ENCODE measurements around the gene DMRTB1. TPM values are rescaled to one million over a fixed set of nuclear protein-coding genes. Genes with fewer than 3 reads are reported as not detected.

The DMRTB1 gene
- total and polyA plus RNA-seq, 2 of the 8 experiments (the other 6 are each of a cell fraction or from before 2014, with no cell fraction given), result 0.06 to 0.35 TPM

DNA sequence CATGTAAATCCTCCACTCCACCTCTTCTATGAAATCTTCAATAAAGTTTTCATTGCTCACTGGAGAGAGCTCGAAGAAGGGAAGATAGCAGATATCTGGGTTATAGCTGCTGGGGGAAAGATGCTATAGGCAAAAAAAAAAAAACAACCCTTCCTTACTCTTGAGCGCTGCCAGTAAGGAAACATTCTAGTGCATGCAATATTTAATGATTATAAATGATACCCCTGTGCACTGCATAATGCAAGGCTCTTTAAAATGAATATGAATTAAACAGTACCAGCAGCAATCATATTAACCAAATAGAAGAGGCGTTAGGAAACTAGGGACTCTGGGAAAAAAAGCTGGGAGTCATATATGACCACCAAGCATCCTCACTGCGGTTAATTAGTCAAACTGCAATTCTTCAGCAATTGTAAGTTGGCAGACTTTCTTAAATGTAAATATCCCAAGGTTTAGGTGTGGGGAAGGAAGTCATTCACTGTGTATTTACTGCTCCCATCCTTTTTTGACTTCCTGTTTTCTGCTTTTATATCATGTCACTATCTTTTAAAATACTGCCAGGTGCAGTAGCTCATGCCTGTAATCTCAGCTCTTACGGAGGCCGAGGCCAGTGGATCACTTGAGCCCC, 3.7 kb upstream of the DMRTB1 start:
- H3K56ac ChIP-seq (replicated peaks; ENCODE audit: insufficient read length, low read depth, low read length), result no peak overlapping the region
- WGBS, 2 experiments (ENCODE audit: extremely low coverage in 1 of 2, insufficient coverage in 1 of 2, insufficient read length in 1 of 2, insufficient replicate concordance in 2 of 2, low coverage in 1 of 2, low lambda C conversion rate in 2 of 2, missing lambda C conversion rate in 1 of 2), result 82% methylated on average over 6 of the region's 6 CpGs; no CpG with 5 or more reads in 1 of the 2 experiments
- H3K4me2 ChIP-seq (ENCODE audit: insufficient read depth in 1 of 2, low read depth in 2 of 2, low read length in 2 of 2), result no peak overlapping the region
- no peak overlapping the region for H3K4me3 ChIP-seq (ENCODE audit: extremely low read depth in 1 of 4, insufficient read depth in 2 of 4, low read depth in 3 of 4, low read length in 4 of 4)
- no peak overlapping the region for H3K27ac ChIP-seq (ENCODE audit: low read depth, low read length)
- DNase-seq (ENCODE audit: low read depth in 1 of 2, low spot score in 2 of 2) (no peak), FAIRE-seq (no peak)
- H2BK20ac ChIP-seq (ENCODE audit: low read length), result 0 out of 2 replicates have a peak overlapping the region, but pooled peaks have one; percentile 49
- no peak overlapping the region for H2AK5ac ChIP-seq (ENCODE audit: low read depth, low read length)
- no peaks in the 10 kb centered on the region for H3K79me1 ChIP-seq (ENCODE audit: low read depth, low read length)
- H2BK5ac ChIP-seq (ENCODE audit: low read depth, low read length), result no peak overlapping the region
- H3K4me1 ChIP-seq (replicated peaks in 1 of 4; ENCODE audit: control insufficient read depth in 3 of 4, insufficient read depth in 4 of 4, low read length in 3 of 4), result no peaks in the 10 kb centered on the region; a peak in 1 of 7 replicates
- H2BK15ac ChIP-seq (ENCODE audit: low read length), result no peak overlapping the region; the same call in 1 of the 2 replicates
- no peak overlapping the region for H3K18ac ChIP-seq (ENCODE audit: extremely low read depth, low read length)
- ChIA-PET CTCF (ENCODE audit: partially characterized antibody) (interaction anchor here (0.8 to 14.1 kb wide), 4 partner anchors 12 to 156 kb away, joined by 3 to 248 read pairs (median 6); no protein-coding TSS in a partner anchor), POLR2A (ENCODE audit: partially characterized antibody) (no interaction called here)
- H2BK120ac ChIP-seq (replicated peaks; ENCODE audit: low read depth, low read length), result no peak overlapping the region
- H4K91ac ChIP-seq (replicated peaks; ENCODE audit: insufficient read length, low read length), result no peak overlapping the region
- H3K4ac ChIP-seq (replicated peaks; ENCODE audit: insufficient read length, low read depth, low read length), result no peak overlapping the region
- H3K27me3 ChIP-seq (replicated peaks in 1 of 4; ENCODE audit: control insufficient read depth in 3 of 4, extremely low read depth in 1 of 4, insufficient read depth in 3 of 4, low read length in 3 of 4), result peaks cover 0 to 4% (median 0%) of the 10 kb centered on the region in 4 experiments; a peak in 1 of 7 replicates
- TF ChIP-seq TAF7 (optimal IDR thresholded peaks at IDR 0.05; ENCODE audit: borderline replicate concordance, low read depth, low read length), result no peak
- no peak for TF ChIP-seq RAD21 (IDR thresholded peaks at IDR 0.05 in 1 of 2, conservative IDR thresholded peaks at IDR 0.05 in 1 of 2; ENCODE audit: low read depth in 2 of 2, low read length in 2 of 2)
- no peak for TF ChIP-seq EP300 (IDR thresholded peaks at IDR 0.05; ENCODE audit: borderline replicate concordance in 1 of 2, low read depth in 2 of 2, low read length in 2 of 2)
- no peak for TF ChIP-seq HDAC6 (IDR thresholded peaks at IDR 0.05; ENCODE audit: low read depth, low read length)
- TF ChIP-seq SAP30 (IDR thresholded peaks at IDR 0.05; ENCODE audit: insufficient read depth, insufficient replicate concordance, low read length), result no peak
- TF ChIP-seq RFX5 (IDR thresholded peaks at IDR 0.05; ENCODE audit: borderline replicate concordance, low read depth, low read length), result no peak
- TF ChIP-seq PHF8 (conservative IDR thresholded peaks at IDR 0.05; ENCODE audit: low read depth, low read length), result no peak
- no peak for TF ChIP-seq TBP (IDR thresholded peaks at IDR 0.05; ENCODE audit: low read depth, low read length)
- TF ChIP-seq JUN (IDR thresholded peaks at IDR 0.05; ENCODE audit: low read depth, low read length), result no peak
- no peak for TF ChIP-seq EGR1 (IDR thresholded peaks at IDR 0.05; ENCODE audit: borderline replicate concordance, low read depth, low read length)
- TF ChIP-seq YY1 (IDR thresholded peaks at IDR 0.05; ENCODE audit: low read depth, low read length), result no peak
- no peak for TF ChIP-seq HDAC2 (IDR thresholded peaks at IDR 0.05; ENCODE audit: borderline replicate concordance in 1 of 2, low read depth in 2 of 2, low read length in 2 of 2)
- H3K14ac ChIP-seq (ENCODE audit: insufficient read length), result no peak overlapping the region
- H4K8ac ChIP-seq (ENCODE audit: extremely low read depth, insufficient read depth, low read length), result no peak overlapping the region
- H4K5ac ChIP-seq (ENCODE audit: insufficient read length, low read depth, low read length), result no peak overlapping the region
- H3K23me2 ChIP-seq (ENCODE audit: low read depth, low read length), result no peaks in the 10 kb centered on the region
- H4K20me1 ChIP-seq (replicated peaks in 1 of 2; ENCODE audit: control insufficient read depth in 1 of 2, insufficient read depth in 2 of 2, low read length in 2 of 2), result no peaks in the 10 kb centered on the region
- H3K79me2 ChIP-seq (ENCODE audit: control insufficient read depth in 1 of 2, insufficient read depth in 2 of 2, low read length in 2 of 2), result no peaks in the 10 kb centered on the region
- no peak overlapping the region for H2BK12ac ChIP-seq (ENCODE audit: low read depth, low read length)
- H2AFZ ChIP-seq (ENCODE audit: low read length), result no peak overlapping the region
- no peak overlapping the region for H3K9ac ChIP-seq (replicated peaks in 1 of 4; ENCODE audit: extremely low read depth in 1 of 4, low read depth in 3 of 4, low read length in 3 of 4)
- no peaks in the 10 kb centered on the region for H3K36me3 ChIP-seq (ENCODE audit: control insufficient read depth in 2 of 4, insufficient read depth in 4 of 4, low read length in 3 of 4)
- H3K23ac ChIP-seq (ENCODE audit: insufficient read length), result no peak overlapping the region
- H3K9me3 ChIP-seq (ENCODE audit: insufficient read depth in 2 of 2, low read depth in 1 of 2, low read length in 1 of 2), result peaks cover 0 to 2% of the 10 kb centered on the region in 2 experiments; a peak in 1 of 4 replicates
